Prostate gland (tissue), 2 donors: Measurements from ENCODE around the gene GDPGP1. TPM values are rescaled to one million over a fixed set of nuclear protein-coding genes. Genes with fewer than 3 reads are reported as not detected.

Source experiments
- DNase-seq: peaks from one replicate; pipeline ENCODE4 v3.0.0-alpha.2; 2019; ENCODE audit warnings: low spot score
- H3K27ac ChIP-seq, 2 donors: fragments of 200-600 bp; sonication (generic); 2 replicates each; pipeline ENCODE4 v1.5.1; 2017 to 2019
- H3K27me3 ChIP-seq: fragments of 200-600 bp; sonication (generic); replicated peaks from 2 replicates; pipeline ENCODE4 v1.5.1; 2019; ENCODE audit not compliant: insufficient read depth
- H3K36me3 ChIP-seq, 2 donors: fragments of 200-600 bp; sonication (generic); 1 replicate in 1 of 2; 2 replicates in 1 of 2; pipeline versions ENCODE4 v1.5.1 to v1.8.1; 2017 to 2019
- H3K4me1 ChIP-seq: fragments of 200-600 bp; sonication (generic); replicated peaks from 2 replicates; pipeline ENCODE4 v1.5.1; 2019
- H3K4me3 ChIP-seq, 2 donors: fragments of 200-600 bp; sonication (generic); 2 replicates each; pipeline ENCODE4 v1.5.1; 2017 to 2019
- H3K9me3 ChIP-seq: fragments of 200-600 bp; sonication (generic); 2 replicates; pipeline ENCODE4 v1.5.1; 2017
- POLR2A ChIP-seq: fragments of 450-650 bp; IDR thresholded peaks from one replicate; pipeline ENCODE4 v1.6.1; 2016; ENCODE audit warnings: antibody characterized with exemption, mild to moderate bottlenecking
- POLR2AphosphoS5 ChIP-seq: sonication (generic); formaldehyde crosslinking; IDR thresholded peaks from one replicate; pipeline ENCODE4 v1.6.1; 2017; ENCODE audit warnings: antibody characterized with exemption
- WGBS: methylation state at CpG from one replicate; pipeline ENCODE4 v1.1.5; 2018; 5-methylcytosine and 5-hydroxymethylcytosine counted together
- intact Hi-C: fragments of 100-400 bp; cut with DNase I; formaldehyde crosslinking; loops from one replicate; pipeline ENCODE4 v1.14.2; 2022
- total RNA-seq, 2 donors: library from RNA; depleted of rRNA; stranded (reverse); fragments of >200 nt; gene quantifications; one replicate each; pipeline ENCODE4 v1.1.0, GENCODE V29; 2016
- TF ChIP-seq, protein P1 (sequence below), 4 experiments: fragments of 200-600 bp in 2 of 4; fragments of 450-650 bp in 2 of 4; sonication (generic) in 2 of 4; IDR thresholded peaks; 1 replicate in 3 of 4; 2 replicates in 1 of 4; pipeline ENCODE4 v1.5.1; 2016 to 2019; ENCODE audit warnings: antibody characterized with exemption in 4 of 4, mild to moderate bottlenecking in 2 of 4, moderate library complexity in 2 of 4

Gene GDPGP1
- total RNA-seq, 2 donors from 2014 or later: 15.4 to 21.5 TPM

DNA sequence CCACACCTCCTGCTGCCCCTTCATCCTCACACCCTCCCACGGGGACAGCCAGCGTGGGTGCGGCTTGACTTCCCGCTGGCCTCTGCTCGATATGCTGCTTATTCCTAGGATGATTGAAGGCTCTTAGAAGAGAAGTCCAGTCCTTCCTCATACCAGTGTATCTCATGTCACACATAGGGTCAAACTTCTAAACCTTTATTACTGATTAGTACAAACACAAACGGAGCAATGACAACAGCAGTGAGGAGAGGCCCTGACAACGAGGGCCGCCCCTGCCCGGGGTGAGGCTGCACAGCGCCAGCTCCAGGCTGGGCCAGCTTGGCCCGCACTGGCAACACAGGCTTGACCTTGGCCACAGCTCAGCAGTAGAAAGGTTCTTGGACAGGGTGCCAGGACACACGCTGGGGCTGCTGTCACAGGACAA is 3.9 kb upstream of the GDPGP1 start:
- no peaks in the 10 kb centered on the region for H3K27me3 ChIP-seq
- intact Hi-C loops: no loop called here
- H3K27ac ChIP-seq: peak overlapping the region; percentile 90 to 95
- no peak overlapping the region for H3K4me3 ChIP-seq
- peaks cover 11 to 17% of the 10 kb centered on the region in 2 donors for H3K36me3 ChIP-seq
- no peaks in the 10 kb centered on the region for H3K9me3 ChIP-seq
- peaks cover 17% of the 10 kb centered on the region for H3K4me1 ChIP-seq
- 39% methylated on average over 12 of the region's 12 CpGs for WGBS
- peak; percentile 43 for DNase-seq
- TF ChIP-seq, protein P1, sequence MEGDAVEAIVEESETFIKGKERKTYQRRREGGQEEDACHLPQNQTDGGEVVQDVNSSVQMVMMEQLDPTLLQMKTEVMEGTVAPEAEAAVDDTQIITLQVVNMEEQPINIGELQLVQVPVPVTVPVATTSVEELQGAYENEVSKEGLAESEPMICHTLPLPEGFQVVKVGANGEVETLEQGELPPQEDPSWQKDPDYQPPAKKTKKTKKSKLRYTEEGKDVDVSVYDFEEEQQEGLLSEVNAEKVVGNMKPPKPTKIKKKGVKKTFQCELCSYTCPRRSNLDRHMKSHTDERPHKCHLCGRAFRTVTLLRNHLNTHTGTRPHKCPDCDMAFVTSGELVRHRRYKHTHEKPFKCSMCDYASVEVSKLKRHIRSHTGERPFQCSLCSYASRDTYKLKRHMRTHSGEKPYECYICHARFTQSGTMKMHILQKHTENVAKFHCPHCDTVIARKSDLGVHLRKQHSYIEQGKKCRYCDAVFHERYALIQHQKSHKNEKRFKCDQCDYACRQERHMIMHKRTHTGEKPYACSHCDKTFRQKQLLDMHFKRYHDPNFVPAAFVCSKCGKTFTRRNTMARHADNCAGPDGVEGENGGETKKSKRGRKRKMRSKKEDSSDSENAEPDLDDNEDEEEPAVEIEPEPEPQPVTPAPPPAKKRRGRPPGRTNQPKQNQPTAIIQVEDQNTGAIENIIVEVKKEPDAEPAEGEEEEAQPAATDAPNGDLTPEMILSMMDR (IDR thresholded peaks at IDR 0.05): no peak
- TF ChIP-seq POLR2AphosphoS5: no peak
- TF ChIP-seq POLR2A: no peak

GRCh38 chr15:90230610-90231009 is 3.4 kb upstream of the GDPGP1 start:
- DNase-seq: no peak
- peaks cover 7 to 13% of the 10 kb centered on the region in 2 donors for H3K36me3 ChIP-seq
- H3K4me1 ChIP-seq: peaks cover 17% of the 10 kb centered on the region
- intact Hi-C loops: no loop called here
- TF ChIP-seq, protein P1 (IDR thresholded peaks at IDR 0.05): no peak
- no peak for TF ChIP-seq POLR2AphosphoS5
- no peak for TF ChIP-seq POLR2A
- WGBS: 83% methylated on average over 8 of the region's 8 CpGs
- no peaks in the 10 kb centered on the region for H3K9me3 ChIP-seq
- H3K4me3 ChIP-seq: no peak overlapping the region
- H3K27ac ChIP-seq: peak overlapping the region; percentile 90 to 95
- H3K27me3 ChIP-seq: no peaks in the 10 kb centered on the region

DNA sequence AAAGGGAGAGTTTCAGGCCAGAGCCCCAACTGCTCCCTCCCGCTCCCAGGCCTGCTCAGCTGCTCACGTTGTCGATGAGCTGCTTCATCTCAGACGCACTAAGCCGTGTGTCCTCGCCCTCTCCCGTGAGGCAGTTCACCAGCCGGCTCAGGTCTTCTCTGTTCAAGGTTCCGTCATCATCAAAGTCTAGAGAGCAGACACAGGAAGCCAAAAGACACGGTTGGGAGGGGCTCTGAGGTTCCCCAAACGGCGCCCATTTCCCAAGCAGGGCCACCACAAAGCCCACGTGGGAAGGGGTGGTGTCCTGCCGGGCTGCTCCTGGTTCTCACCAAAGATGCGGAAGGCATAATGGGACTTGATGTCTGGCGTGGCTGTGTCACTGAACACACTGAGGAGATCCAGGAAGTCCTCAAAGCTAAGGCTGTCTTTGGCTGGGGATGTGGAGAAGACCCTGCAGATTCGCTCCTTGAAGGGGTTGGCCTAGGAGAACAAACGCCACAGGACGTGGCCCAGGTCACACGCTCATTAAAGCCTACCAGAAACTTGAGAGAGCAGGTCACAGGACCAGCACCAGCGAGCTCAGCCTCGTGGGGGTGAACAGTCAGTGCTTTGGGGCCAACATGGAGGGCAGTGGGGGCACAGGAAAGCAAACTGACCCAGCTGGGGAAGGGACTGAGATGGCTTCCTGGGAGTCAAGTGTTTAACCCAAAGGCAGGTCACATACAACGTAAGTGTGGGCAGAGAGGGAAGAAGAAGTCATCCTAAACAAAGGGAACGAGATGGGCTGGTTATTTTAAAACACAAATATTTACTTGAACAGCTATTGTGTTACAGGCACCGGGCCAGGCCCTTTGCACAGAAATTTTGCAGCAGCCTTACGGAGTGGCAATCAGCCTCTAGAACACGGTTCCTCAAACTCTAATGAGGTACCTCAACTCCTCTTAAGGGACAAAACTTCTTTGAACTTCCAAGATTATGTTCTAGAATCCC is 2.7 kb upstream of the GDPGP1 start:
- intact Hi-C loops: no loop called here
- 48% methylated on average over 27 of the region's 27 CpGs for WGBS
- Histone ChIP-seq H3K4me3 (peak overlapping the region in 1 of 2 donors; percentile 69), H3K27ac (peak overlapping the region; percentile 90 to 95), H3K27me3 (no peaks in the 10 kb centered on the region), H3K9me3 (no peaks in the 10 kb centered on the region), H3K4me1 (peaks cover 17% of the 10 kb centered on the region), H3K36me3 (peaks cover 7 to 10% of the 10 kb centered on the region in 2 donors)
- peak; percentile 71 for DNase-seq
- peak; percentile 72 for TF ChIP-seq POLR2AphosphoS5
- TF ChIP-seq, protein P1 (IDR thresholded peaks at IDR 0.05): no peak
- peak; percentile 3 for TF ChIP-seq POLR2A

- TF ChIP-seq POLR2A (no peak), POLR2AphosphoS5 (no peak)
- TF ChIP-seq, protein P1 (IDR thresholded peaks at IDR 0.05): no peak
- Histone ChIP-seq H3K27me3 (no peaks in the 10 kb centered on the region), H3K9me3 (no peaks in the 10 kb centered on the region), H3K4me3 (peak overlapping the region in 1 of 2 donors; percentile 69), H3K27ac (peak overlapping the region; percentile 90 to 95), H3K4me1 (peaks cover 17% of the 10 kb centered on the region), H3K36me3 (peaks cover 7 to 10% of the 10 kb centered on the region in 2 donors)
- intact Hi-C loops: no loop called here
- DNase-seq: no peak
- WGBS: 83% methylated on average over 13 of the region's 13 CpGs
Measured at GRCh38 chr15:90232196-90232595, 1.8 kb upstream of the GDPGP1 start.
